OCI-LY1 (cell line): ENCODE data around the gene ZXDC.

Experiments used
- CTCF ChIP-seq: fragments of 200-600 bp; sonication (generic), shearing (Covaris generic); IDR thresholded peaks from 2 replicates; pipeline ENCODE4 v1.5.1; 2017; ENCODE audit warnings: mild to moderate bottlenecking, antibody characterized with exemption, low read length, moderate library complexity, mixed read lengths
- EZH2 ChIP-seq: fragments of 200-600 bp; sonication (generic), shearing (Covaris generic); IDR thresholded peaks from 2 replicates; pipeline ENCODE4 v1.8.0; 2017; ENCODE audit warnings: borderline replicate concordance, mixed run types, mild to moderate bottlenecking, antibody characterized with exemption, low read length, moderate library complexity, mixed read lengths

GRCh38 chr3:126473292-126474168 is 2.2 kb downstream of the ZXDC start:
- TF ChIP-seq CTCF (no peak), EZH2 (no peak)
